OCI-M2 (cell line): ENCODE measurements around the gene ERP44.

Experiments
- DNase-seq: peaks from one replicate; lab custom pipeline; 2025; ENCODE audit not compliant: unreplicated experiment; lab: John Stamatoyannopoulos, UW

Gene ERP44

DNA sequence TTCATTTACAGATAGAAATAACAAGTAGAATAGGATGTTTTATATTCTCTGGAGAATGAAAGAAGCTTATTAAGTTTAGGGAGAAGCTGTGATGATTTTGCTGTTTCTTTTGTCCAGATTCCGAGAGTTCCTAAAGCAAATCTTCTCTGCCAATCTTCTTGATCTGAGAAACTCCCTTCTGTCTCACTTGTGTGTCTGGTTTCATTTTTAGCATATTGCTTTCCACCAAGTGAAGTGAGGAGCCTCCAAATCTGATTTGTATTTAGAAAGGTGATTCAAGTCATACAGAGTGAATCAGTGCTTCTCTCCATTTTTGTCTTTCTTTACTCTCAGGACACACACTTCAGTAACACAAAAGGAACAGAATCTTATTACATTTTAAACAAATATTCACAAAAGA is 144.0 kb downstream of the ERP44 start:
- no peak for DNase-seq

DNA sequence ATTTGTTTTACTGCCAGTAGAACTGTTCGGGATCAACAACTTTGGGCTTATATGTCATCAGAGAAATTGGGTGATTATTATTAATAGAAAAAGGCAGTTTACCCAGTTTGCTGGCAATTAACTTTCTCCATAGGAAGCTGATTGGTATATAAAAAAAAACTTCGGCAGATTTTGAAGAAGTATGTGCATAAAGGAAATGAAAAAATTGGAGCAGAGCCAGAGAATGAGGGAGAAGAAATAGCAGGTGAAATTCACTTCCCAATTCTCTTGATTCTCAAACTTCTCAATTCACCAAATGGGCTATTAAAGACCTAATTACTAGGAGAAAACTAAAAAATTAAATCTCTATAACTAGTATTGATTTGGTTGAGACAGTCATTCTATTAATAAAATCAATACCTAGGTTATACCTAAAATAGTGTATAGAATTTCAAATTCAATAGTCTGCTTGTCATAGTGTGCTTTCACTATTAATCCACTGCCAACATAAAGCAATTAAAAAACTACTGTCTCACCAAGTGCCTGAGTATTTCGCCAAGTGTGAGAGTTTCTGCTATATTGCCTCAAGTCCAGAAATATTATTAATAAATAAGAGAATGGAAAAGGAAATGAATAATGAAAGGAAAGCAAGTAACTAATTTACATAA is 144.8 kb downstream of the ERP44 start:
- no peak for DNase-seq

DNA sequence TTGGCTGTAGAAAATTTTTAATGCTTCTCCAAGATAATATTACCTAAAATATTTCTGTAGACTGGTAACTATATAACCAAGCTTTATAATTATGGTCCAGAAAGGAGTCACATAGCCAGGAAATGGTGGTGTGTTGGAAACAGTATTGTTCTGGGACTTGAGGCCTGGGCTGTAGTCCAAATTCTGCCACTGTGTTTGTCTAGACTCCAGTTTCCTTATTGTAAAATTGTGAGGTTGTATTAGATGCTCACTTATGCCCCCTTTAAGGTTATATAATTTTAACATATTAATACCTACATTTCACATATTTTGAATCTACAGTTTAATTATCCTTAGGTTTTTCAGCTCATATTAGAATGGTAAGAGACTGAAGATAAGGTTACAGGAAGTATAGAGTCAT is 149.9 kb downstream of the ERP44 start:
- DNase-seq, result no peak

GRCh38 chr9:99948482-99948881 is 150.3 kb downstream of the ERP44 start:
- DNase-seq, result no peak

- no peak for DNase-seq
Measured at GRCh38 chr9:99947395-99947794, 151.4 kb downstream of the ERP44 start.

GRCh38 chr9:99936947-99937587 is 161.7 kb downstream of the ERP44 start:
- no peak for DNase-seq

DNA sequence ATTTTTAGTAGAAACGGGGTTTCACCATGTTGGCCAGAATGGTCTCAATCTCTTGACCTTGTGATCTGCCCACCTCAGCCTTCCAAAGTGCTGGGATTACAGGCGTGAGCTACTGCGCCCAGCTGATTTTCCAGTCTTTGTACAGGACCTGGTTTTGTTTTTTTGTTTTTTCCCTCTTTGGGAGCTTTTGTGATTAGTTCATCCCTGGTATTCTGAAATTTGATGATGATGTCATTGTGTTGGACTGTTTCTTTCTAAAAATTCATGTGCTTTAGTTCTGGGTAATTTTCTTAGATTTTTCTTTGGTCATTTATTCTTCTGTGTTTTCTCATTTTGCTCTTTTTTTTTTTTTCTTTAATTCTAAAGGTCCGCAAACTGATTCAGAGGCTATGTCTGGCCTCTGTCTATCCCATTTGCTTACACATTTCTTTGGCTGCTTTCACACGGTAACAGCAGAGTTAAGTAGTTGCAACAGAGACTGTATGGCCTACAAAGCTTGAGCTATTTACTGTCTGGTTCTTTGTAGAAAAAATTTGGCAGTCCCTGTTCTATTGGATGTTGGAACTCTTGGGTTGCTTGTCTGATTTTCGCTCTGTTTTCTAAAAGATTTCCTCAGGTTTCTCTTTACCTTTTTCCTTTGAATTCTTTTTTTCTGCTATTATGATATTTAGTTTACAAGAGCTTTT is 167.5 kb downstream of the ERP44 start:
- DNase-seq, result no peak

DNA sequence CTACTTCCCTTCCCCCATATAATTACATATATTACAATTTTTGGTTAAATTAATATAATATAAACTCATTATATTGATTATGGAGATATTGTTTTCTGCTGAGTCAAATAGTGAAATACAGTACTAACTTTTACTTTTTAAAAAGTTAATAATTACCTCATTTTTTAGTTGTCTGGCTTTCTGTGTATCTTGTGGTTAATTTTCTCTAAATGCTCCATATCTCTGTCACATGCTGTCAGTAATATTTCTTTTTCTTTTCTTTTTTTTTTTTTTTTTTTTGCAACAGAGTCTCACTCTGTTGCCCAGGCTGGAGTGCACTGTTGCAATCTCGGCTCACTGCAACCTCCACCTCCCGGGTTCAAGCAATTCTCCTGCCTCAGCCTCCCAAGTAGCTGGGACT is 169.1 kb downstream of the ERP44 start:
- DNase-seq, result no peak
